Measurements from ENCODE around the gene ARHGAP15.

GRCh38 chr2:143088388-143088787, 40.8 kb upstream of the ARHGAP15 start:
- TF ChIP-seq CTCF (IDR thresholded peaks at IDR 0.05; ENCODE audit: poor library complexity, severe bottlenecking): no peak
- TF ChIP-seq POLR2AphosphoS5 (IDR thresholded peaks at IDR 0.05): no peak
- no peak for TF ChIP-seq TAF1 (IDR thresholded peaks at IDR 0.05; ENCODE audit: low read depth)
- no peak for TF ChIP-seq RAD21 (conservative IDR thresholded peaks at IDR 0.05)
- no peak for TF ChIP-seq SMC3 (conservative IDR thresholded peaks at IDR 0.05; ENCODE audit: poor library complexity)
- no peak for TF ChIP-seq EZH2 (IDR thresholded peaks at IDR 0.05; ENCODE audit: borderline replicate concordance, insufficient read depth, low read length, poor library complexity, severe bottlenecking)
